Suprapubic skin (tissue), 4 donors: ENCODE results near the gene SLC46A1.

Experiments used
- CTCF ChIP-seq, 2 donors: fragments of 200-600 bp in 1 of 2; fragments of 450-650 bp in 1 of 2; sonication (generic) in 1 of 2; IDR thresholded peaks; one replicate each; pipeline ENCODE4 v1.5.1; 2016 to 2019; ENCODE audit warnings: antibody characterized with exemption in 2 of 2, mild to moderate bottlenecking in 1 of 2, moderate library complexity in 1 of 2
- EP300 ChIP-seq: sonication (generic); formaldehyde crosslinking; IDR thresholded peaks from one replicate; pipeline ENCODE4 v1.6.1; 2017; ENCODE audit warnings: antibody characterized with exemption
- POLR2A ChIP-seq, 2 donors: fragments of 450-650 bp; IDR thresholded peaks; one replicate each; pipeline ENCODE4 v1.6.1; 2017; ENCODE audit warnings: antibody characterized with exemption in 2 of 2, mild to moderate bottlenecking in 2 of 2, moderate library complexity in 2 of 2
- POLR2AphosphoS5 ChIP-seq, 3 donors: sonication (generic); formaldehyde crosslinking; IDR thresholded peaks; one replicate each; pipeline ENCODE4 v1.6.1; 2017; ENCODE audit warnings: antibody characterized with exemption in 3 of 3

GRCh38 chr17:28416703-28417311, 10.8 kb upstream of the SLC46A1 start:
- TF ChIP-seq POLR2AphosphoS5 (IDR thresholded peaks at IDR 0.05) = no peak
- TF ChIP-seq CTCF (IDR thresholded peaks at IDR 0.05) = peak; percentile 26 to 66
- no peak for TF ChIP-seq EP300
- TF ChIP-seq POLR2A (IDR thresholded peaks at IDR 0.05) = no peak
